HT1080 (cell line): ENCODE results near the gene ITIH5. TPM values are rescaled to one million over a fixed set of nuclear protein-coding genes. Genes with fewer than 3 reads are reported as not detected.

Source experiments
- DNase-seq: peaks from one replicate; pipeline ENCODE4 v3.0.0-alpha.2; 2015; ENCODE audit warnings: low read depth
- total RNA-seq: library from RNA; depleted of rRNA; stranded (reverse); fragments of >200 nt; shearing (Covaris generic); gene quantifications from 2 replicates; pipeline ENCODE4 v1.2.3, GENCODE V29; 2014

ITIH5 gene
- total RNA-seq, 1 experiment from 2014 or later = not detected

- DNase-seq = no peak
Observed at GRCh38 chr10:7587168-7587864, 79.5 kb downstream of the ITIH5 start.

- no peak for DNase-seq
Observed at GRCh38 chr10:7585228-7585627, 81.5 kb downstream of the ITIH5 start.

GRCh38 chr10:7583626-7584025, 83.1 kb downstream of the ITIH5 start:
- no peak for DNase-seq

- DNase-seq = no peak
Observed at GRCh38 chr10:7580520-7580919, 86.2 kb downstream of the ITIH5 start.

- no peak for DNase-seq
Observed at GRCh38 chr10:7579681-7580080, 87.1 kb downstream of the ITIH5 start.

- no peak for DNase-seq
Observed at GRCh38 chr10:7577579-7577978, 89.2 kb downstream of the ITIH5 start.

- DNase-seq = no peak
Observed at GRCh38 chr10:7577176-7577575, 89.6 kb downstream of the ITIH5 start.

GRCh38 chr10:7576340-7576739, 90.4 kb downstream of the ITIH5 start:
- DNase-seq = no peak

GRCh38 chr10:7572391-7572790, 94.4 kb downstream of the ITIH5 start:
- DNase-seq = peak; percentile 6

- DNase-seq = no peak
Observed at GRCh38 chr10:7571981-7572380, 94.8 kb downstream of the ITIH5 start.

- no peak for DNase-seq
Observed at GRCh38 chr10:7567911-7568620, 98.7 kb downstream of the ITIH5 start.

- no peak for DNase-seq
Observed at GRCh38 chr10:7566891-7567290, 99.9 kb downstream of the ITIH5 start.

GRCh38 chr10:7565871-7566270, 100.9 kb downstream of the ITIH5 start:
- DNase-seq = no peak

- DNase-seq = no peak
Observed at GRCh38 chr10:7563770-7564169, 103.0 kb downstream of the ITIH5 start.

GRCh38 chr10:7563368-7563767, 103.4 kb downstream of the ITIH5 start:
- no peak for DNase-seq

- no peak for DNase-seq
Observed at GRCh38 chr10:7561985-7562384, 104.8 kb downstream of the ITIH5 start.

- no peak for DNase-seq
Observed at GRCh38 chr10:7561216-7561893, 105.4 kb downstream of the ITIH5 start.

GRCh38 chr10:7560519-7560918, 106.2 kb downstream of the ITIH5 start:
- no peak for DNase-seq

GRCh38 chr10:7559386-7559785, 107.4 kb downstream of the ITIH5 start:
- DNase-seq = no peak

- no peak for DNase-seq
Observed at GRCh38 chr10:7558036-7558435, 108.7 kb downstream of the ITIH5 start.

- no peak for DNase-seq
Observed at GRCh38 chr10:7553531-7553930, 113.2 kb downstream of the ITIH5 start.

- DNase-seq = no peak
Observed at GRCh38 chr10:7551950-7552716, 114.6 kb downstream of the ITIH5 start.
